GM10847 (cell line): Measurements from ENCODE around the gene CPM.

Experiments
- POLR2A ChIP-seq: IDR thresholded peaks from 2 replicates; pipeline ENCODE4 v1.6.1; 2011; ENCODE audit not compliant: insufficient read length; ENCODE audit errors: extremely low read depth

Gene CPM

DNA sequence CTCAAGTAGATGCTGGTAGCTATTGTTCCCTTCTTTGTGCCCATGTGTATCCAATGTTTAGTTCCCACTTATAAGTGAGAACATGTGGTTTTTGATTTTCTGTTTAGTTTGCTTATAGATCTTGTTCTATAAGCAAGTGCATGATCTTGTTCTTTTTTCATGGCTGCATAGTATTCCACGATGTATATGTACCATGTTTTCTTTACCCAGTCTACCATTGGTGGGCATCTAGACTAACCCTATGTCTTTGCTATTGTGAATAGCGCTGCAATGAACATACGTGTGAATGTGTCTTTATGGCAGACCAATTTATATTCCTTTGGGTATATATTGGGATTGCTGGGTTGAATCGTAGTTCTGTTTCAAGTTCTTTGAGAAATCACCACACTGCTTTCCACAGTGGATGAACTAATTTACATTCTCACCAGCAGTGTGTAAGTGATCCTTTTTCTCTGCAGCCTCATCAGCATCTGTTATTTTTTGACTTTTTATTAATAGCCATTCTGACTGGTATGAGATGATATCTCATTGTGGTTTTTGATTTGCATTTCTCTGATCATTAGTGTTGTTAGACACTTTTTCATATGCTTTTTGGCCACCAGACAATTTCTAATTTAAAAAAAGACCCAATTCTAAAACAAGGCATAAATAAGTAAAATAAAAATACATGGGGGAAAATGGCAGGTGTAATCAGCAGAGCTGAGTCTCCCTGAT, 50.6 kb downstream of the CPM start:
- TF ChIP-seq POLR2A: no peak

DNA sequence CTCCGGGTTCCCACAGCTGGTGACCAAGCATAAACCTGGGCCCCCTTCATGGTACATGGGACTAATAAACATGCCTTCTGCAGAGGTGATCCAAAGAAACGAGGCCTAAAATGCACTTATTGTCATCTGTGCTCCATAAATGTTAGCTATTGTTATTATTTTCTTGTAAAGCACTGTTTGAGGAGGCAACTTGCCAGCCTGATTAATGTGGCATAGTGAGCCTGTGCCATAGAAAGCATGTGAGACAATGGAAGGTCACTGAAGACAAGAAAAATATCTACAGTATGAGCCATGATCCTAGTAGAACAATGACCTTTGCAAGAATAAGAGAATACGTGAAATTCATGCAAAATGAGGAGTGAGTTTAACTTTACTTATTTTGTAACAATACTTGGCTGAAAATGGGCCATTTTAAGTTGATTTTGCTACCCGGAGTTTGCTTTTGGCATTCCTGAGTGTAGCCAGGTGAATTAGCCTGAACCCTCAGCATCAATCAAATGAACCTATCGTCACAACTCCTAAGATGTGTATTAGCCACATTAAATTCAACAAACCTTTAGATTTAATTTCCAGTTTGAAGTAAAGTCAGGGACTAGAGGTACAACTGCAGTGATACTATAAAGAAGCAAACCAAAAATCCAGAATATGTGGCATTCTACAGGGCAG, 52.2 kb downstream of the CPM start:
- TF ChIP-seq POLR2A: no peak

DNA sequence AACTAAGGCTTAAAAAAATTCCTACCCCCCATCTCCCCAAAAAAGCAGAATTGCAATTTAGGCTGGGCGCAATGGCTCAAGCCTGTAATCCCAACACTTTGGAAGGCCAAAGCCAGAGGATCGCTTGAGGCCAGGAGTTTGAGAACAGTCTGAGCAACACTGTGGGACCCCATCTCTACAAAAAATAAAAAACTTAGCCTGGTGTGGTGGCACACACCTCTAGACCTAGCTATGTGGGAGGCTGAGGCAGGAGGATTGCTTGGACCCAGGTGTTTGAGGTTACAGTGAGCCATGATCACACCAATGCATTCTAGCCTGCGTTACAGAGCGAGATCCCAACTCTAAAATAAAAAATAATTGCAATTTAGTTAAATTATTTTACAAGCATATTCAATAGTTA, 54.1 kb downstream of the CPM start:
- no peak for TF ChIP-seq POLR2A

DNA sequence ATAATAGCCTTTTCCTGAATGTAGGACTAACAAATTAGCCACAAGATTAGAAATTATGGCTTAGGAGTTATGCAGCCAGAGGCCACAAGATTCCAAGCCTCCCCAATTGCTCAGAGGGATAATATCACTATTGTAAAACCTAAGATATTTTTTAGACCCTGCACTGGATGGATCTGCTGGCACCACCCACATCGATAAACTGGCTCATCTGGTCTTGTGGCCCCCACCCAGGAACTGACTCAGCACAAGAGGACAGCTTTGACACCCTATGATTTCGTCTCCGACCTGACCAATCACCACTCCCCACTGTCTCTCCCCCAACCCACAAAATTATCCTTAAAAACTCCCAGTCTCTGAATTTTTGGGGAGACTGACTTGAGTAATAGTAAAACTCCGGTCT, 54.7 kb downstream of the CPM start:
- no peak for TF ChIP-seq POLR2A

DNA sequence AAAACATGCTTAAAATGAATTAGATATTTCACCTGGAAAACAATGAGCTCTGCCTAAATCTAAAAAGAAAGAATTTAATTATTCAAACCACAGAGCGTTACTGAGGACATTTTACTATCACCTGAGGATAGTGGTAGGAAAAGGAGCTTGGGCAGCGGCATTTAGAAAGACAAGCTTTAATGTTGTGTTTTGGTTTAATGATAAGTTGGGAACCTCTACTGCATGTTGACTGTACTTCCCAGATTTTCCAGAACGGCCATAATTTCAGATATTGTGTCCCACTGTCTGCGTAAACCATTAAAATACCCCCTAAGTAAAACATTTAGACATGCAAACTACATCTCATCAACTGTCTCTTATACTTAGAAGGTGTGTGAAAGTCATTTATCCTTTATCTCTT, 55.4 kb downstream of the CPM start:
- no peak for TF ChIP-seq POLR2A

- TF ChIP-seq POLR2A: no peak
Observed at GRCh38 chr12:68876461-68876860, 56.5 kb downstream of the CPM start.

DNA sequence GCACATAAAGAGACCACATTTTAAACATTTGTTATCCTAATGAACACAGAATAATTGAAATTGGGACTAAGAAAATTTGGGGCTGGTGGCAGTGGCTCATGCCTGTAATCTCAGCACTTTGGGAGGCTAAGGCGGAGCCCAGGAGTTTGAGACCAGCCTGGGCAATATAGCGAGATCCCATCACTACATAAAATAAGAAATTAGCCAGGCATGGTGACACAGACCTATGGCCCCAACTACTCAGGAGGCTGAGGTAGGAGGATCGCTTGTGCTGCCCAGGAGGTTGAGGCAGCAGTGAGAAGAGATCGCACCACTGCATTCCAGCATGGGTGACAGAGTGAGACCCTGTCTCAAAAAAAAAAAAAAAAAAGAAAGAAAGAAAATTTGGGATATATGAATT, 59.7 kb downstream of the CPM start:
- TF ChIP-seq POLR2A: no peak

DNA sequence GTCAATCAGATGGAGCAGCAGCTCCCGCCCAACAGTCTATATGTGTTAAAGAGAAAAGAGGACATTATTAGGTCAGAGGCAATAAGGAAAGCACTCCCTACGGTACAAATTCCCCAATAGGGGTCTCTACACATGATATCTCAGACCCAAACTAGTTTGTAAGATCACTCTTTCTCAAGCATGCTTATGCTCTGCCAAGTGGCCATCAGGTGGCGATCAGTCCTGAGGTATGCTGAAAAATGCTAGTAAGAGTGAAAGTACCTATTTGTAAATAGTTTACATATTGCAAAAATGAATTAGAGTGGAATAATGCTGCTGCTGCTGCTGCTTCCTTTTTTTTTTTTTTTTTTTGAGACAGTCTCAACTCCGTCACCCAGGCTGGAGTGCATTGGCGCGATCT, 61.0 kb downstream of the CPM start:
- TF ChIP-seq POLR2A: no peak

- TF ChIP-seq POLR2A: no peak
Observed at GRCh38 chr12:68871396-68871795, 61.6 kb downstream of the CPM start.

GRCh38 chr12:68870443-68870842, 62.5 kb downstream of the CPM start:
- no peak for TF ChIP-seq POLR2A

DNA sequence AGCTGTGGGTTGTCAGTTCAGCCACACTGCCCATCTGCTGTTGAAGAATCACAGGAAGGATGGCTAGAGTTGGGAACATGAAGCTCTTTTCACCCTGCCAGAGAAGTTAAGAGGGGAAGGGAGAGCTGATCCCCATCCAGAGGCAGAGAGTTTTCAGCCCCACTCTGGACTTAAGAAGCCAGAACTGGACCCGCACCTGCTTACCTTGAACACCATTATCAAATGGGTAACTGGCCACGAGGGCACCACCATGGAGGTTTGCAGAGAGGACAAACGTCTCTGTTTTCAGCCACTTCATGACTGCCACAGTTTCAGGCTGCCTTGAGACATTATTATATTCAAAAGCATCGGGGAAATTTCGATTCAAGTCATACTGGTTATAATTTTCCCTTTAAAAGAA, 63.0 kb downstream of the CPM start:
- no peak for TF ChIP-seq POLR2A

GRCh38 chr12:68868043-68868790, 64.8 kb downstream of the CPM start:
- no peak for TF ChIP-seq POLR2A

DNA sequence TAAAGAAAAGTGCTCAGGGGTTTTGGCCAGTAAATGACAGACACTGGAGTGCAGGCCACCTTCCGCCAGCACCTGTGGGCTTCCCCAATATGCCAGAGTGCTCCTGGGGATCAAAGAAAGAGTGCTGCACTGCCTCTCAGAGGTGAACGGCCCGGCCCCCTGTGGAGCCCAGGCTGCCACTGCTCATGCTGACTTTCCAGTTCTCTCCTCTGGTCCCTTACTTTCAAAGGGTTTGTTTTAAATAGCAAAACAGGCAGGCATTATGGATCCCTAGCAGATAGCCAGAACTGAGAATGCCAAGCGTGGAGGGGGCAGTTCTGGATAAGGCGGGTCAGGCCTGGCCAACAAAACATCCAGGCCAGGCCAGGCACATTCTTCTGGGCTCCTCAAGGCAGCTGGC, 65.4 kb downstream of the CPM start:
- no peak for TF ChIP-seq POLR2A

- TF ChIP-seq POLR2A: no peak
Observed at GRCh38 chr12:68866950-68867349, 66.0 kb downstream of the CPM start.

GRCh38 chr12:68865399-68866164, 67.4 kb downstream of the CPM start:
- no peak for TF ChIP-seq POLR2A
